ENCODE data around the gene NUDT1. TPM values are rescaled to one million over a fixed set of nuclear protein-coding genes. Genes with fewer than 3 reads are reported as not detected.

The NUDT1 gene
- total and polyA plus RNA-seq, 2 donors (not counting 1 experiment from before 2014, with no cell fraction given), result 19.8 to 28.4 TPM

GRCh38 chr7:2220506-2220905 is 21.5 kb upstream of the NUDT1 start:
- no peak overlapping the region for H3K9ac ChIP-seq (ENCODE audit: insufficient read depth, low read length)
- no peaks in the 10 kb centered on the region for H3K4me1 ChIP-seq (ENCODE audit: control insufficient read depth, extremely low read depth, insufficient read depth, low read length)
- H4K20me1 ChIP-seq (ENCODE audit: control insufficient read depth, extremely low read depth, insufficient read depth, low read length), result no peaks in the 10 kb centered on the region
- TF ChIP-seq EZH2 (IDR thresholded peaks at IDR 0.05; ENCODE audit: low read length, missing control alignments) (no peak), CTCF (conservative IDR thresholded peaks at IDR 0.05 in 1 of 2, IDR thresholded peaks at IDR 0.05 in 1 of 2; ENCODE audit: low read depth in 1 of 2, low read length in 2 of 2) (no peak)
- no peak overlapping the region for H2AFZ ChIP-seq (ENCODE audit: low read length)
- no peaks in the 10 kb centered on the region for H3K9me3 ChIP-seq (ENCODE audit: control insufficient read depth, insufficient read depth, low read depth, low read length)
- no peak overlapping the region for H3K4me3 ChIP-seq (replicated peaks in 1 of 4; ENCODE audit: control extremely low read depth in 1 of 4, insufficient read depth in 1 of 4, low read depth in 3 of 4, low read length in 4 of 4)
- no peaks in the 10 kb centered on the region for H3K27me3 ChIP-seq (ENCODE audit: control insufficient read depth, insufficient read depth, low read length)
- H3K4me2 ChIP-seq (ENCODE audit: extremely low read depth, insufficient read depth, low read length), result no peak overlapping the region
- no peaks in the 10 kb centered on the region for H3K79me2 ChIP-seq (ENCODE audit: control insufficient read depth, insufficient read depth, low read length)
- H3K27ac ChIP-seq (ENCODE audit: insufficient read depth, low read length), result no peak overlapping the region
- no peak for DNase-seq (ENCODE audit: low read depth in 2 of 2)
- H3K36me3 ChIP-seq (ENCODE audit: control insufficient read depth, insufficient read depth, low read length), result peaks cover 6% of the 10 kb centered on the region

- no peaks in the 10 kb centered on the region for H3K9me3 ChIP-seq (ENCODE audit: control insufficient read depth, insufficient read depth, low read depth, low read length)
- H2AFZ ChIP-seq (ENCODE audit: low read length), result no peak overlapping the region
- H4K20me1 ChIP-seq (ENCODE audit: control insufficient read depth, extremely low read depth, insufficient read depth, low read length), result no peaks in the 10 kb centered on the region
- no peaks in the 10 kb centered on the region for H3K27me3 ChIP-seq (ENCODE audit: control insufficient read depth, insufficient read depth, low read length)
- no peak overlapping the region for H3K4me2 ChIP-seq (ENCODE audit: extremely low read depth, insufficient read depth, low read length)
- no peaks in the 10 kb centered on the region for H3K4me1 ChIP-seq (ENCODE audit: control insufficient read depth, extremely low read depth, insufficient read depth, low read length)
- H3K9ac ChIP-seq (ENCODE audit: insufficient read depth, low read length), result no peak overlapping the region
- no peaks in the 10 kb centered on the region for H3K79me2 ChIP-seq (ENCODE audit: control insufficient read depth, insufficient read depth, low read length)
- no peak overlapping the region for H3K4me3 ChIP-seq (replicated peaks in 1 of 4; ENCODE audit: control extremely low read depth in 1 of 4, insufficient read depth in 1 of 4, low read depth in 3 of 4, low read length in 4 of 4)
- DNase-seq (ENCODE audit: low read depth in 2 of 2), result no peak
- no peak overlapping the region for H3K27ac ChIP-seq (ENCODE audit: insufficient read depth, low read length)
- TF ChIP-seq EZH2 (IDR thresholded peaks at IDR 0.05; ENCODE audit: low read length, missing control alignments) (no peak), CTCF (conservative IDR thresholded peaks at IDR 0.05 in 1 of 2, IDR thresholded peaks at IDR 0.05 in 1 of 2; ENCODE audit: low read depth in 1 of 2, low read length in 2 of 2) (no peak)
- H3K36me3 ChIP-seq (ENCODE audit: control insufficient read depth, insufficient read depth, low read length), result peaks cover 8% of the 10 kb centered on the region
These were observed 21.1 kb upstream of the NUDT1 start for GRCh38 chr7:2220954-2221353.

DNA sequence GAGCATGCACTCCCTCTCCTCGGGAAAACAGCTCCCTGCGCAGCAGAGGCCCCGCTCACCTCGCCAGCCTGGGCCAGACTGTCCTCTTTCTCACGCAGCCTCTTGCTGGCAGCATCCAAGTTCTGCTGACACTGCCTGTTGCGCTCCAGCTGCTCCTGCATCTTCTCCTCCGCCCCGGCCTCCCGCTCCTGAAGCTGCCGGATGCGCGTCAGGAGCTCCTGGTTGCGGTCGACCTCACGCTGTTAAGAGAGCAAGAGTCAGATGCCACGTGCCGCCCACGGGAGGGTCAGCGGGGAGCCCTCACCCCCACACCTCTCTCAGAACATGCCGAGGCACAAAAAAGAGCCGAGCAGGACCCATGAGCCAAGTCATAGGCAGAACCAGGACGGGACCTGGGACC is 19.5 kb upstream of the NUDT1 start:
- Histone ChIP-seq H3K36me3 (ENCODE audit: control insufficient read depth, insufficient read depth, low read length) (peaks cover 11% of the 10 kb centered on the region), H3K27ac (ENCODE audit: insufficient read depth, low read length) (no peak overlapping the region), H3K9ac (ENCODE audit: insufficient read depth, low read length) (no peak overlapping the region), H2AFZ (ENCODE audit: low read length) (no peak overlapping the region), H3K4me1 (ENCODE audit: control insufficient read depth, extremely low read depth, insufficient read depth, low read length) (no peaks in the 10 kb centered on the region), H3K27me3 (ENCODE audit: control insufficient read depth, insufficient read depth, low read length) (no peaks in the 10 kb centered on the region), H3K4me2 (ENCODE audit: extremely low read depth, insufficient read depth, low read length) (no peak overlapping the region), H3K9me3 (ENCODE audit: control insufficient read depth, insufficient read depth, low read depth, low read length) (no peaks in the 10 kb centered on the region), H4K20me1 (ENCODE audit: control insufficient read depth, extremely low read depth, insufficient read depth, low read length) (no peaks in the 10 kb centered on the region), H3K4me3 (replicated peaks in 1 of 4; ENCODE audit: control extremely low read depth in 1 of 4, insufficient read depth in 1 of 4, low read depth in 3 of 4, low read length in 4 of 4) (no peak overlapping the region), H3K79me2 (ENCODE audit: control insufficient read depth, insufficient read depth, low read length) (no peaks in the 10 kb centered on the region)
- no peak for DNase-seq (ENCODE audit: low read depth in 2 of 2)
- no peak for TF ChIP-seq CTCF (conservative IDR thresholded peaks at IDR 0.05 in 1 of 2, IDR thresholded peaks at IDR 0.05 in 1 of 2; ENCODE audit: low read depth in 1 of 2, low read length in 2 of 2)
- no peak for TF ChIP-seq EZH2 (IDR thresholded peaks at IDR 0.05; ENCODE audit: low read length, missing control alignments)
